ENCODE results near the gene ELL. TPM values are rescaled to one million over a fixed set of nuclear protein-coding genes. Genes with fewer than 3 reads are reported as not detected.
"Not testable (repeated sequence)": the region's sequence is repeated elsewhere in the genome, so short reads cannot be mapped to it uniquely, and the experiment has no call there.

Gene ELL
- total and polyA plus RNA-seq, 2 donors (not counting 3 experiments of a cell fraction or from before 2014, with no cell fraction given): 9.9 to 18.2 TPM

DNA sequence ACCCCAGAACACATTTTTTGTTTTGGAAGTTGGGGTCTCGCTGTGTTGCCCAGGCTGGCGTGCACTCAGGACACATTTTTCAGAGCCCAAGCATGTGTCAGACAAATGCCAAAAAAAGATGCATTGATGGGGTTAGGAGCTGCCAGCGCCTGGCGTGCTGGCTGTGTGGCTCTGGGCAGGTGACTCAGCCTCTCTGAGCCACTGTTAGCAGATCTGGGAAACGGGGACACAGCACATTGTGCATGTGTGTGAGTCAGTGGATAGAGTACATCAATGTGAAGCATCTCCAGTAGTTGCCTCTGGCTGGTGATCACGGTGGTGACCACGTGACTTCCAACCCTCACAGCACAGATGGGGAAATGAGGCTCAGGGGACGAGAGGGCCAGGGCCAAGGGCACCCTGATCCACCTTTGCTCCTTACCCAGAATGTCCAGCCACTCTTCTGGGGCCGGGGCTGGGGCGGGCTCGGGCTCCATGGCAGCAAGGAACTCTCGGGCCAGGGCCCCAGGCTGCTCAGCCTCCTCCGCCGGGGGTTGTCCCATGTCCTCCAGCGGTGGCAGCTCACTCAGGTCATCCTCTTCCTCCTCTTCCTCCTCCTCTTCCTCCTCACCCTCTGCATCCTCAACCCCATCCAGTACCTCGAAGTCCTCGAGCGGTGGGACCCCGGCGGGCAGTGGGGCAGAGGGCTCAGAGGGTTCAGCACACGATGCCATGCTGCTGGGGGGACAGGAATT is 19.6 kb upstream of the ELL start:
- BruUV-seq (replicated peaks): no TSS peak
- H3K27ac ChIP-seq (ENCODE audit: insufficient read depth, low read depth, low read length): no peak overlapping the region
- H2AFZ ChIP-seq (ENCODE audit: low read depth, low read length): no peak overlapping the region
- no peak overlapping the region for H3K4me3 ChIP-seq (replicated peaks in 1 of 3; ENCODE audit: insufficient read depth in 1 of 3, low read depth in 1 of 3, low read length in 3 of 3)
- H3K27me3 ChIP-seq (ENCODE audit: control insufficient read depth in 2 of 2, insufficient read depth in 2 of 2, low read length in 2 of 2): no peaks in the 10 kb centered on the region
- H3K9me1 ChIP-seq (replicated peaks; ENCODE audit: control insufficient read depth, extremely low read depth, insufficient read depth, low read length): no peaks in the 10 kb centered on the region
- dilution Hi-C loops (cut with MboI; ENCODE audit: extremely low pct_ligation_motif_present, low sequenced_read_pairs) (no loop called here), intact Hi-C loops (cut with micrococcal nuclease) (no loop called here)
- TF ChIP-seq POLR2AphosphoS5 (IDR thresholded peaks at IDR 0.05; ENCODE audit: insufficient read depth, low read depth, low read length): no peak
- no peak for TF ChIP-seq EZH2 (IDR thresholded peaks at IDR 0.05; ENCODE audit: borderline replicate concordance, low read depth, low read length, severe bottlenecking)
- no peak for TF ChIP-seq GATA2 (IDR thresholded peaks at IDR 0.05; ENCODE audit: insufficient read depth, insufficient read length, low read depth, low read length)
- TF ChIP-seq JUN (IDR thresholded peaks at IDR 0.05; ENCODE audit: borderline replicate concordance, insufficient read depth, insufficient read length, low read depth): no peak
- no peak for TF ChIP-seq POLR2A (IDR thresholded peaks at IDR 0.05; ENCODE audit: low read depth, low read length)
- TF ChIP-seq FOS (IDR thresholded peaks at IDR 0.05; ENCODE audit: borderline replicate concordance, insufficient read depth, low read length): no peak
- no peak for TF ChIP-seq MYC (IDR thresholded peaks at IDR 0.05; ENCODE audit: low read depth, low read length)
- TF ChIP-seq, protein P1, sequence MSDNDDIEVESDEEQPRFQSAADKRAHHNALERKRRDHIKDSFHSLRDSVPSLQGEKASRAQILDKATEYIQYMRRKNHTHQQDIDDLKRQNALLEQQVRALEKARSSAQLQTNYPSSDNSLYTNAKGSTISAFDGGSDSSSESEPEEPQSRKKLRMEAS (IDR thresholded peaks at IDR 0.05; ENCODE audit: insufficient read depth, insufficient read length): no peak
- TF ChIP-seq, protein P2, sequence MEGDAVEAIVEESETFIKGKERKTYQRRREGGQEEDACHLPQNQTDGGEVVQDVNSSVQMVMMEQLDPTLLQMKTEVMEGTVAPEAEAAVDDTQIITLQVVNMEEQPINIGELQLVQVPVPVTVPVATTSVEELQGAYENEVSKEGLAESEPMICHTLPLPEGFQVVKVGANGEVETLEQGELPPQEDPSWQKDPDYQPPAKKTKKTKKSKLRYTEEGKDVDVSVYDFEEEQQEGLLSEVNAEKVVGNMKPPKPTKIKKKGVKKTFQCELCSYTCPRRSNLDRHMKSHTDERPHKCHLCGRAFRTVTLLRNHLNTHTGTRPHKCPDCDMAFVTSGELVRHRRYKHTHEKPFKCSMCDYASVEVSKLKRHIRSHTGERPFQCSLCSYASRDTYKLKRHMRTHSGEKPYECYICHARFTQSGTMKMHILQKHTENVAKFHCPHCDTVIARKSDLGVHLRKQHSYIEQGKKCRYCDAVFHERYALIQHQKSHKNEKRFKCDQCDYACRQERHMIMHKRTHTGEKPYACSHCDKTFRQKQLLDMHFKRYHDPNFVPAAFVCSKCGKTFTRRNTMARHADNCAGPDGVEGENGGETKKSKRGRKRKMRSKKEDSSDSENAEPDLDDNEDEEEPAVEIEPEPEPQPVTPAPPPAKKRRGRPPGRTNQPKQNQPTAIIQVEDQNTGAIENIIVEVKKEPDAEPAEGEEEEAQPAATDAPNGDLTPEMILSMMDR (IDR thresholded peaks at IDR 0.05; ENCODE audit: extremely low read depth in 1 of 2, insufficient read depth in 1 of 2, low read depth in 1 of 2, low read length in 2 of 2): no peak
- no peak for FAIRE-seq
- peaks cover 5 to 26% of the 10 kb centered on the region in 2 experiments for H3K36me3 ChIP-seq (ENCODE audit: control insufficient read depth in 2 of 2, extremely low read depth in 1 of 2, insufficient read depth in 2 of 2, low read length in 2 of 2)
- no peaks in the 10 kb centered on the region for H3K9me3 ChIP-seq (replicated peaks; ENCODE audit: control insufficient read depth, insufficient read depth, low read length)
- ChIA-PET POLR2A (no interaction called here), CTCF (interaction anchor here (0.7 to 1.3 kb wide), 4 partner anchors 21 to 306 kb away, joined by 3 to 4 read pairs (median 3); no protein-coding TSS in a partner anchor)
- DNase-seq (ENCODE audit: low read depth, low spot score): no peak
- peaks cover 12% of the 10 kb centered on the region for H3K79me2 ChIP-seq (ENCODE audit: control insufficient read depth, insufficient read depth, low read length)
- no peak overlapping the region for H3K9ac ChIP-seq (replicated peaks; ENCODE audit: extremely low read depth, insufficient read depth, low read length)
- H3K4me1 ChIP-seq (ENCODE audit: control insufficient read depth, extremely low read depth, insufficient read depth, low read length): peaks cover 12% of the 10 kb centered on the region
- no peak overlapping the region for H3K4me2 ChIP-seq (ENCODE audit: insufficient read depth, low read length)
- no peaks in the 10 kb centered on the region for H4K20me1 ChIP-seq (replicated peaks; ENCODE audit: control insufficient read depth, extremely low read depth, insufficient read depth, low read length)

DNA sequence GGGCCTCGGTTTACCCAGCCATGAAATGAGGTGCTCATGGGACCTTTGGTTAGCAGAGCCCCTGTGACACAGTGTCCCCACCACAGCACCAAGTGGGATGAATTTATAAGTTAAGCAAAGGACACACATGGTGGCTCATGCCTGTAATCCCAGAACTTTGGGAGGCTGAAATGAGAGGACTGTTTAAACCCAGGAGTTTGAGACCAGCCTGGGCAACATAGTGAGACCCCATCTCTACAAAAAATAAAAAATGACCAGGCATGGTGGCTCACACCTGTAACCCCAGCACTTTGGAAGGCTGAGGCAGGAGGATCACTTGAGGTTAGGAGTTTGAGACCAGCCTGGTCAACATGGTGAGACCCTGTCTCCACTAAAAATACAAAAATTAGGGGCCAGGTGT is 18.3 kb upstream of the ELL start:
- CTCF ChIA-PET: not testable (repeated sequence)

More for the DNA sequence above, 18.3 kb upstream of the ELL start:
- DNase-seq (ENCODE audit: low read depth, low spot score); H2AFZ ChIP-seq (ENCODE audit: low read depth, low read length); H3K27me3 ChIP-seq (ENCODE audit: control insufficient read depth in 2 of 2, insufficient read depth in 2 of 2, low read length in 2 of 2); H3K4me3 ChIP-seq (replicated peaks in 1 of 3; ENCODE audit: insufficient read depth in 1 of 3, low read depth in 1 of 3, low read length in 3 of 3); dilution Hi-C loops (cut with MboI; ENCODE audit: extremely low pct_ligation_motif_present, low sequenced_read_pairs); POLR2A ChIA-PET; H4K20me1 ChIP-seq (replicated peaks; ENCODE audit: control insufficient read depth, extremely low read depth, insufficient read depth, low read length); intact Hi-C loops (cut with micrococcal nuclease); FAIRE-seq; H3K9me3 ChIP-seq (replicated peaks; ENCODE audit: control insufficient read depth, insufficient read depth, low read length); H3K9ac ChIP-seq (replicated peaks; ENCODE audit: extremely low read depth, insufficient read depth, low read length); BruUV-seq (replicated peaks); H3K9me1 ChIP-seq (replicated peaks; ENCODE audit: control insufficient read depth, extremely low read depth, insufficient read depth, low read length); H3K27ac ChIP-seq (ENCODE audit: insufficient read depth, low read depth, low read length); H3K4me2 ChIP-seq (ENCODE audit: insufficient read depth, low read length): not testable (repeated sequence)
- Histone ChIP-seq H3K36me3 (ENCODE audit: control insufficient read depth in 2 of 2, extremely low read depth in 1 of 2, insufficient read depth in 2 of 2, low read length in 2 of 2) (peaks cover 5 to 32% of the 10 kb centered on the region in 2 experiments), H3K4me1 (ENCODE audit: control insufficient read depth, extremely low read depth, insufficient read depth, low read length) (peaks cover 12% of the 10 kb centered on the region), H3K79me2 (ENCODE audit: control insufficient read depth, insufficient read depth, low read length) (peaks cover 12% of the 10 kb centered on the region)
